Suprapubic skin (tissue), 3 donors: Measurements from ENCODE around the gene ARHGAP22.

Experiments used
- EP300 ChIP-seq: sonication (generic); formaldehyde crosslinking; IDR thresholded peaks from one replicate; pipeline ENCODE4 v1.6.1; 2017; ENCODE audit warnings: antibody characterized with exemption
- POLR2A ChIP-seq, 2 donors: fragments of 450-650 bp; IDR thresholded peaks; one replicate each; pipeline ENCODE4 v1.6.1; 2017; ENCODE audit warnings: antibody characterized with exemption in 2 of 2, mild to moderate bottlenecking in 2 of 2, moderate library complexity in 2 of 2
- TF ChIP-seq, protein P1 (sequence below), 2 donors: fragments of 200-600 bp in 1 of 2; fragments of 450-650 bp in 1 of 2; sonication (generic) in 1 of 2; IDR thresholded peaks; one replicate each; pipeline ENCODE4 v1.5.1; 2016 to 2019; ENCODE audit warnings: antibody characterized with exemption in 2 of 2, mild to moderate bottlenecking in 1 of 2, moderate library complexity in 1 of 2

DNA sequence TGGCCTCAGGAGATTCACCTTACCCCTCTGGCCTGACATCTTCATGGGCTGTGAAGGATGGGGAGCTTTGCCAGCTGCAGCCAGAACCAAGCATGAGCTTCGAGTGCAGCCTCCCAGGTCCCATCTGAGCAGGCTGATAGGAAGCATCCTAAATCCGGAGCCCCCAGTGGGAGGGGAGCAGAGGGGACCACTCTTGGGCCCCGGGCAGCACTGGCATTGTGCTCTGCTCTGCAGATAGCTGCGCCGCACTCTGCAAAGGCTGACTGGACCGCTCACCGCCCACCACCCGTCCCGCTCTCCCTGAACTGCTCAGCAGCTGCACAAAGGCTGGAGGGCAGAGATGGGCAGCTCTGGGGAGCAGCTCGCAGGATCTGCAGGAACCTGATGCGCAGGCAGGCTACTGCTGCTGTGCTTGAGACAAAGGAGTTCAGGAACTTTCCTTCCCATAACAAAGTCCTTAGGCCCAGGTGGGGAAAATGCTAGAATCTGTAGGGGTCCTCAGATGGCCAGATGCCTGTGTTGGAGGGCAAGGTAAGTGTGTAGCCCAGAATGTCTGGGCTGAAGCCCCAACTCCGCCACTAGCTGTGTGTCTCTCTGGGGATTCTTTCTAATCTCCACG lies 51.8 kb downstream of the ARHGAP22 start:
- TF ChIP-seq, protein P1, sequence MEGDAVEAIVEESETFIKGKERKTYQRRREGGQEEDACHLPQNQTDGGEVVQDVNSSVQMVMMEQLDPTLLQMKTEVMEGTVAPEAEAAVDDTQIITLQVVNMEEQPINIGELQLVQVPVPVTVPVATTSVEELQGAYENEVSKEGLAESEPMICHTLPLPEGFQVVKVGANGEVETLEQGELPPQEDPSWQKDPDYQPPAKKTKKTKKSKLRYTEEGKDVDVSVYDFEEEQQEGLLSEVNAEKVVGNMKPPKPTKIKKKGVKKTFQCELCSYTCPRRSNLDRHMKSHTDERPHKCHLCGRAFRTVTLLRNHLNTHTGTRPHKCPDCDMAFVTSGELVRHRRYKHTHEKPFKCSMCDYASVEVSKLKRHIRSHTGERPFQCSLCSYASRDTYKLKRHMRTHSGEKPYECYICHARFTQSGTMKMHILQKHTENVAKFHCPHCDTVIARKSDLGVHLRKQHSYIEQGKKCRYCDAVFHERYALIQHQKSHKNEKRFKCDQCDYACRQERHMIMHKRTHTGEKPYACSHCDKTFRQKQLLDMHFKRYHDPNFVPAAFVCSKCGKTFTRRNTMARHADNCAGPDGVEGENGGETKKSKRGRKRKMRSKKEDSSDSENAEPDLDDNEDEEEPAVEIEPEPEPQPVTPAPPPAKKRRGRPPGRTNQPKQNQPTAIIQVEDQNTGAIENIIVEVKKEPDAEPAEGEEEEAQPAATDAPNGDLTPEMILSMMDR (IDR thresholded peaks at IDR 0.05) = no peak
- TF ChIP-seq POLR2A (IDR thresholded peaks at IDR 0.05) = no peak
- TF ChIP-seq EP300 = no peak
